Measurements from ENCODE around the gene CNTN2.

CNTN2 gene

DNA sequence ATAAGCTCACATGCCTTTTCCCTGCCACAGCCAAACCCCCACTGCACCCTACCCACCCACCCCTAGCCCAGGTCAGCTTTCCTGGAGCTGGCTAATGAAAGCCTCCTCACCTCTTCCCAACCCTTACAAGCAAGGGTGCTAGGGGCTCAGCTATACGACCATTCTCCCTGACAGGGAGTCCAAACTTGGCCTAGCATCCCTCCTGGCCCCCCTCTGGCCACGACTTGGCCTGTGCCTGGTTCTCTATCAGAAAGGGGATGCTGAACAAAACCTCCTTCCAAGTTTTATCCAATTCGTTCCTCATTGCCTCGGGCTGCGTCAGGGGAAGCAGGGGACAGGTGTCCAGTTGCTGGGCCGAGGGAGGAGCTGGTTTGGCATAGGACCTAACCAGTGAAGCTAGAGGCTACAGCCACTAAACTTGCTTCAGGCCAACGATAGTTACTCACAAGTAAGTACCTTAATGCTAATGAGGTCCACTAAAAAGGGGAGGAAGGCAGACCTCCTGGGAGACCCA lies 32.7 kb downstream of the CNTN2 start:
- DNase-seq, result no peak

DNA sequence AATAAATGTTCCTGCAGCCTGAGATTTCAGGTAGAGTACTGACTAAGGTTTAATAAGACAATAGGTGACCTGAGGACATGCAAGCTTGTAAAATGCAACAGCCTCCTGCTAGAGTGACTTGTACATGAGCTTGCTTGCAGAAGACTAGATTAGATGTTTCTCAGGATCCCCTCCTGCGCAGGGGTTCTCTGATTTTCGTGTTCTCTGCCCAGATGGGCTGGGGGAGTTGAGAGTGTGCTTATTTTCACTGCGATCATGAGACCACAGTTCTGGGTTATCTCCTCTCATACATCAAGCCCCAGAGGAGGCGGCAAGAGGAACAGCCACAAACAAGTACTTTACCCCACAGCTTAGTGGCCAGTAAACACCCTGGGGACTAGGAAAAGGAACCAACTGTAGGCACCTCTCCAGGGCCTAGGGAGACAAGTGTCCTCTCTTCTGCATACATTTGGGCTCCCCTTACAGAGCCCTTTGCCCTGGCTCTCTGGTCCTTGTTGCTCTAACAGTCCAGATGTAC lies 33.3 kb downstream of the CNTN2 start:
- no peak for DNase-seq

DNA sequence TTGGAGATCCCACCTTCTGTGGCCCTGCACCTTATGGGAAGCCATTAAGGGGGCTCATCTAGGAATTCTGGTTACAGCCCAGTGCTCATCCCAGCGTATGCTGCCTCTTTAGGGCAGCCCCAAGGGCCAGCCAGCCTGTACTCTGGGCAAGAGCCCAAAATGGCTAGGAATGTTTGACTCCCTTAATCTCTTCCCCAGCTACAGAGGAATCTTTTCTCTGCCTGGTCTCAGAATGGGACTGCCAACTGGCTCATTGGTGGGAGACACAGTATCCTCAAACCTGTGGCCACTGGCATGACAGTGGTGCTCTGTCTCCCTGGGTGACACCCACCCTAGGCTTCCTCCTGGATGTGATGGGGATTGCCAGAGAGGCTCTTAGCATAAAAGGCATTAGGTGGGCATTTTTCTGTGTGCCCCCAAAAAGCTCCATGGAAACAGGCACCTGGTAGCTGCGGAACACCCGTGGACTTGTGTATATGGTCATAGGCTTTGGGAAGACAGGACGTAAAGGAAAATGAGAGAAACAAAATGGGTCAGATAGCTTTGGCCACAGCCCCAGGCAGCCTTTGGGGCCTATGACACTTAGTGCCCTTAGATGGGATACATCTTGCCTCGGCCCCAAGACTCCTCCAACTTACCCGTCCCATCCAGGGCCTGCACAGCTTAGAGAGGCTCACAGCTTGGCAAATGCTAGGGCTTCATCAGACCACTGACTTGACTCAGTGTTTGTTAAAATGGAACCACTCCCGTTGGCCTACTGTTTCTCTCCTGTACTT lies 34.3 kb downstream of the CNTN2 start:
- DNase-seq, result no peak

DNA sequence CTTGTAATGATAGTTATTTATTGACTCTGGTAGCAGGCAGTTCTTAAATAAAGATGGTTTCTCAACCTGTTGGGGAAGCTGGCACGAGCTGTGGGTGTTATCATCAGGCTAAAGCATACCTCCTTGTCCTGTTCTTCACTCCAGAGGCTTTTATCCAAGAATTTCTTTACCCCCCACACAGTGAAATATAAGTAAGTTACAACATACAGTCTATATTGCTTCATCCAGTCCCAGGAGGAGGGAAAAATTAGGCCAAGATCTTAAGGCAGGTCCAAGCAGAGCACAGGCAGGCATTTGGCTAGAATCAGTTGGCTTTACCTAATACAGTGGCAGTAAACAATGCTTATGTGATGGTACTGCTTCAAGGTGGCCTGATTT lies 34.9 kb downstream of the CNTN2 start:
- DNase-seq, result no peak

- DNase-seq, result no peak
These were observed 39.4 kb downstream of the CNTN2 start for GRCh38 chr1:205082431-205082830.

DNA sequence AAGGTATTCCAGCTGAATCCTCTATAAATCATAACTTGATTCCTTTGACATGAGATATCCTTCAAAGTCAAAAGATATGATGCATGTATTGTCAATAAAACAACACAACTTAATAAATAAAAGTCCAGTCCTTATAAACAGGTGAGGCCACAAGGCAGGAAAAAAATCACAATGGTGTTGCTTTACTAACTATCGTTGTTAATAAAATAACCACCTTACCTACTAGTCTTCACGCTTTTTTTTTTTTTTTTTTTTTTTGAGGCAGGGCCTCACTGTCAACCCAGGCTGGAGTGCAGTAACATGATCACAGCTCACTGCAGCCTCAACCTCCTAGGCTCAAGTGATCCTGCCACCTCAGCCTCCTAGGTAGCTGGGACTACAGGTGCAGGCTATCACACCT lies 41.3 kb downstream of the CNTN2 start, which contains the start of gene TMEM81:
Gene TMEM81 (minus strand): TSS at position 101 of the 400 bp plus-strand sequence. CDS start 140 bp downstream, outside the sequence.
- DNase-seq, result no peak

DNA sequence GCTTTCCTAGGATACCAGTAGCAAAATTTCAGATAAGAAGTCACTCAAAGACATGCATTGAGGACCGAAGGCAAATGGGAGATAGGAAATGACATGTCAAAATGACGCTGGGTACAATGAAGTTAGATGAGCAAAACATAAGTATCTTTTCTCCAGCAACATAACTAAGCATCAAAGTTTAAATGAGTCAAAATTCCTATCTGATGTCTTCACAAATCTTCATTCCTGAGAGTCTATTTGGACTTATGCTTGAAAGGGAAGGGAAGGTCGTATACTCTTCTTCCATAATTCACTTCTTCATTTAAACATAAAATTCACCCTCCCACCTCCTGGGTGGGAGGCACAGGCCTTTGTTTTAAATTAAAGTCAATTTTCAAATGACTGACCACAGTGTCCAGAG lies 45.3 kb downstream of the CNTN2 start:
- no peak for DNase-seq

DNA sequence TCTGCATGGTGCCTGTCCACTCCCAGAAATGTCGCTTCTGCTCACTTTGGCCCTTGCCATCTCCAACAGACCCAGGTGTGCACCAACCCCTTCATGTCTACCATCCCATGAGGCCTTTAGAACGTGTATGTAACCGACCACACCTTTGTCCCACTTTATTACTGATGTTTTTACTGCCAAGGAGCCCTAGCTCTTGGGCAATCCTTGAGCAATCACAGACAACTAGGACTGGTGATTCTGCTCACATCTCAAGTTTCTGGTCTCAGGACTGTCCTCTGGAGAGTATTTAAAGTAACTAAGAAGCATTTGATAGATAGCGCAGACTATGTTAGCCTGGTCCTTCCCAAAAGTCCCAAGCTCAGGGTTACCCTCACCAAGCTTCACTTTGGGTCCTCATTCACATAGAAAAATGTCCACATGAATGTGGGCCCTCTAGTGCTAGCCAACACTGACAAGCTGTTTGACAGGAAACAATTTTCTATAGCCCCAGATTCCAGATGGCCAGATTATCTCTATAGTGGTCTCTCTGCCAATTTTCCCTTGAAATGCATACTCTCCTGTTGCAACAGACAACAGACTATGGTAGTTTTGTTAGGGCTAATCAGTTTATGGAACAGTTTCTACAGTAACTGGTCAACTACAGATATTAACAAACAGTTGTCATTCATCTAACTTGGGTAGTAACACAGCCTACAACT lies 48.2 kb downstream of the CNTN2 start:
- no peak for DNase-seq

DNA sequence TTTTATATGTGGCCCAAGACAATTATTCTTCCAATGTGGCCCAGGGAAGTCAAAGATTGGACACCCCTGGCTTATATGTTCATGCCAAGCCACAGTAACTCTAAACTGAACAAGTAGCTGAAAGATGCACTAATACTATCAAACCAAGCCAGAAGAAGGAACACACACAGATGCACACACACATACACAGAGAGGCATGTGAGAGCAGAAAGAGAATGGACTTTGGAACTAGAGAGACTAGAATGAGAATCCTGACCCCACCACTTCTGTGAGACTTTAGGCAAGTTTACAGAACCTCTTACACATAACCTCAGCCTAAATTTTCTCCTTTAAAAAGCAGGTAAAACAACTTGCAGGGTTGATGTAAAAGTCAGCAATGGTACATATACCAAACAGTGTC lies 52.4 kb downstream of the CNTN2 start:
- no peak for DNase-seq

GRCh38 chr1:205098242-205098641 lies 55.2 kb downstream of the CNTN2 start:
- DNase-seq, result no peak

DNA sequence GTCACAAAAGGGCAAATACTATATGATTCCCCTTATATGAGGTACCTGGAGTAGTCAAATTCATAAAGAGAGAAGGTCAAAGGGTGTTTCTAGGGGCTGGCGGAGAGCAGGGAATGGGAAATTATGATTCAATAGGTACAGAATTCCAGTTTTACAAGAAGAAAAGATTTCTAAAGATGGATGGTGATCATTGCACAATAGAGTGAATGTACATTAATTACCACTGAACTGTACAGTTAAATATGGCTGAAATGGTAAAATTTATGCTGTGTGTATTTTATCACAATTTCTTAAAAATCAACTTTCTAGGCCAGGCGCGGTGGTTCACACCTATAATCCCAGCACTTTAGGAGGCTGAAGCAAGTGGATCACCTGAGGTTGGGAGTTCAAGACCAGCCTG lies 59.4 kb downstream of the CNTN2 start:
- no peak for DNase-seq

GRCh38 chr1:205107327-205107726 lies 64.3 kb downstream of the CNTN2 start:
- DNase-seq, result no peak

- DNase-seq, result no peak
These were observed 65.5 kb downstream of the CNTN2 start for GRCh38 chr1:205108464-205108863.

DNA sequence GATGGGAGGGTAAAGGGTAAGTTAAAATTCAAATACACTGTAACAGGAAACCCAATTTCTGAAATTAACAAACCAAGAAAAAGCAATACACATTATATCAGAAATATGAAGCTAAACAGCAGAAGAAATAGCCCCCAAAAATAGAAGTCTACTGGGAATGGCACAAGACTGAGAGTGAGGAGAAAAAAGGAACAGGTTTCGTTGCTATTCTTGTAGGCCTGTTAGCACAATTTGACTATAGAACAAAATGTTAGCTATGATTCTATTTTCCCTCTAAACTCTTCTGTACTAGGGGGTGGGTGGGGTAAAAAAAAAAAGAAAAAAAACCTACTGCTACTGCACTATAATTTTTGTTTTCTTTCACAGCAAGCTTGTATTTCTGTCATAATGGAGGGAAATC lies 66.3 kb downstream of the CNTN2 start:
- DNase-seq, result no peak

DNA sequence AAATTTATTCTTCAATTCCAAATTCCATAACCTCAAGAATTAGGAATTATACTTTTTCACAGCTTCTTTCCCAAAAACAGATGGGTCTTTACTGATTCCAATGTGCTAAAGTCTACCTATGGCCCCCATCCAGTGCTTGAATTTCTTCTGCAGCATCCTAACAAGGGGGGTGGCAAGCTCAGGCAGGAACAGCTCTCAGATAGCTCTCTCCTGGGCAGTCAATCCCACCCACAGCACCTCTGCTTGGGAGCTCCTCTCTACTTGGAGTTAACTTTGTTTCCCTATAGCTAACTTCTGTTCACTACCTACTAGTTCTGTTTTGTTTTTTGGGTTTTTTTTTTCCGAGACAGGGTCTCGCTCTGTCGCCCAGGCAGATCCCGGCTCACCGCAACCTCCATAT lies 66.7 kb downstream of the CNTN2 start:
- no peak for DNase-seq

DNA sequence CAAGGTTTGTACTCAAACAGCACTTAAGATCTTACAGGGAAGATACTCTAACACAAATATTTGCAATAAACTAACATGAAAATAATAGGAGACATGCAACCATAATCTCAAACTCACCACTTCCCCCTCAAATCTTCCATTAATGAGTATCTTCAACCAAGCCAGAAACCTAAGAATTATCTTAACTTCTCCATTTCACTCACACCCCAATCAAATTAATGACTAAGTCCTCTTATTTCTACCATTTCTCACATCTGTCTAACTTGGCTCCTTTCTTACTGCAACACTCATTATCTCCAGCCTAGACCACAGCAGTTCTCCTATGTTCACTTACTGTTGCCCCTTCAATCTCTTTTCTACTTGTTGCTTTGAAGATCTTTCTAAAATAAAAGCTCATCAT lies 68.3 kb downstream of the CNTN2 start:
- no peak for DNase-seq

DNA sequence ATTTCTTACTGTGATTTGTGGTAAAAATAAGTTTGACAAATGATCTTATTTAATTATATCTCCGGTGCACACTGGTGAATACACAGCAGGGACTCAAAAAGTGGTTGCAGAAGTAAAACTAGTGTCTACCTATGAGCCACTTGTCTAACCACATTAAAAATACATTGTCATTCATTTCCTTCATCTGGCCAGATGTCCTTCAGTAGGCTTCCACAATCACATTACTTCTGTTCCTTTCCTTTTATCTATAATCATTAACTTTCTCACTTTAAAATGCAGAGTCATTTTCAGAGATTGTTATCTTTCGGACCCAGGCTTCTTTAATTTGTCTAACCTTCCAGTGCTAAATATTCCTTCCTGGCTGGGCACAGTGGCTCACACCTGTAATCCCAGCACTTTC lies 75.7 kb downstream of the CNTN2 start:
- no peak for DNase-seq

- peak; percentile 96 for DNase-seq
These were observed 78.9 kb downstream of the CNTN2 start, which contains the start of gene RBBP5 for GRCh38 chr1:205121660-205122488. Gene RBBP5, minus strand, starts transcription at chr1:205121978. Its CDS starts 105 bp downstream, at chr1:205121873.

DNA sequence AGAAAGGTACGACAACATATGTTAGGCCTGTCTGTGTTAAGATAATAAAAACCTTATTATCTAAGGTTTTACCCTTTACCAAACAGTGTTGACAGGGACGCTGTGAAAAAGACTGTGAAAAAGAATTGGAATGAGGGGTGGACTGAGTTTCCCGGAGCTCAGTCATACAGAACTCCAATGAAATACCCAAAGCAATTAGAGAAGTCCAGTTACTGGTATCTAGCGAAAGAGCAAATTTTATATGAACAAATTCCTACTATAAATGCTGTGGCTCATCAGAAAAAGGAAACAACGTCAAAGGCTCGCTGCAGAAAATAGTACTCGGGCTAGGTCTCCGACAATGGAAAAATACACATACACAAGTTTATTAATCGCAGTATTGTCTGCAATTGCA lies 79.5 kb downstream of the CNTN2 start:
- no peak for DNase-seq

GRCh38 chr1:205124726-205125125 lies 81.7 kb downstream of the CNTN2 start:
- no peak for DNase-seq

GRCh38 chr1:205127646-205128045 lies 84.6 kb downstream of the CNTN2 start:
- no peak for DNase-seq
